LNCAP (cell line): ENCODE data around the gene VEGFC.

ENCODE experiments used
- CTCF ChIP-seq: fragments of 450-650 bp; IDR thresholded peaks from 2 replicates; pipeline ENCODE4 v1.5.1; 2017; ENCODE audit warnings: mild to moderate bottlenecking

Gene VEGFC

GRCh38 chr4:176810481-176811249 lies 17.9 kb upstream of the VEGFC start:
- TF ChIP-seq CTCF, result no peak

GRCh38 chr4:176806778-176807375 lies 14.2 kb upstream of the VEGFC start:
- TF ChIP-seq CTCF, result no peak

- TF ChIP-seq CTCF, result no peak
Observed at GRCh38 chr4:176805155-176805554, 12.4 kb upstream of the VEGFC start.

GRCh38 chr4:176800891-176801534 lies 8.3 kb upstream of the VEGFC start:
- TF ChIP-seq CTCF, result no peak

GRCh38 chr4:176799653-176800052 lies 6.9 kb upstream of the VEGFC start:
- TF ChIP-seq CTCF, result no peak

- TF ChIP-seq CTCF, result no peak
Observed at GRCh38 chr4:176798540-176798939, 5.8 kb upstream of the VEGFC start.

GRCh38 chr4:176795441-176795840 lies 2.7 kb upstream of the VEGFC start:
- TF ChIP-seq CTCF, result no peak
